Hematopoietic multipotent progenitor cell treated with erythropoietin and hydrocortisone succinate and interleukin-3 and kit ligand, for 6 days (in vitro differentiated cells): ENCODE measurements around the gene SESTD1.
A peak's percentile ranks its signal among the peaks of the same experiment; 100 is the strongest.
"Not testable (repeated sequence)": the region's sequence is repeated elsewhere in the genome, so short reads cannot be mapped to it uniquely, and the experiment has no call there.

Source experiments
- DNase-seq: peaks from one replicate; pipeline ENCODE4 v3.0.0-alpha.2; 2015

The SESTD1 gene

GRCh38 chr2:179096090-179096489, 168.5 kb downstream of the SESTD1 start:
- DNase-seq: peak; percentile 6

GRCh38 chr2:179092912-179093311, 171.7 kb downstream of the SESTD1 start:
- DNase-seq: not testable (repeated sequence)

- no peak for DNase-seq
These were observed 181.9 kb downstream of the SESTD1 start for GRCh38 chr2:179082697-179083096.

GRCh38 chr2:179081954-179082353, 182.7 kb downstream of the SESTD1 start:
- no peak for DNase-seq

GRCh38 chr2:179072527-179072926, 192.1 kb downstream of the SESTD1 start:
- DNase-seq: no peak

GRCh38 chr2:179071810-179072355, 192.7 kb downstream of the SESTD1 start:
- DNase-seq: no peak

GRCh38 chr2:179070895-179071294, 193.7 kb downstream of the SESTD1 start:
- DNase-seq: no peak

GRCh38 chr2:179069685-179070084, 194.9 kb downstream of the SESTD1 start:
- DNase-seq: no peak

- no peak for DNase-seq
These were observed 195.5 kb downstream of the SESTD1 start for GRCh38 chr2:179068991-179069643.

GRCh38 chr2:179059026-179059700, 205.5 kb downstream of the SESTD1 start:
- no peak for DNase-seq

- DNase-seq: no peak
These were observed 206.9 kb downstream of the SESTD1 start for GRCh38 chr2:179057737-179058136.

GRCh38 chr2:179053568-179053967, 211.1 kb downstream of the SESTD1 start:
- not testable (repeated sequence) for DNase-seq
